Activated naive CD8-positive, alpha-beta T cell treated with anti-CD3 and anti-CD28 coated beads, Interleukin-2, amount 50 U/mL, for 16 hours (primary cell): Measurements from ENCODE around the gene GATD1.

Experiments
- DNase-seq: peaks from one replicate; pipeline ENCODE4 v3.0.0-alpha.2; 2020; ENCODE audit warnings: low read depth, low spot score

Gene GATD1

DNA sequence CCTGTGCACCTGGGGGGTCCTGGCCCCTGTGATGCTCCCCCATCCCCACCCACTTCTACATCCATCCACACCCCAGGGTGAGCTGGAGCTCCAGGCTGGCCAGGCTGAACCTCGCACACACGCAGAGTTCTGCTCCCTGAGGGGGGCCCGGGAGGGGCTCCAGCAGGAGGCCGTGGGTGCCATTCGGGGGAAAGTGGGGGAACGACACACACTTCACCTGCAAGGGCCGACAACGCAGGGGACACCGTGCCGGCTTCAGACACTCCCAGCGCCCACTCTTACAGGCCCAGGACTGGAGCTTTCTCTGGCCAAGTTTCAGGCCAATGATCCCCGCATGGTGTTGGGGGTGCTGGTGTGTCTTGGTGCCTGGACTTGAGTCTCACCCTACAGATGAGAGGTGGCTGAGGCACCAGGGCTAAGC, 50.0 kb downstream of the GATD1 start:
- no peak for DNase-seq

DNA sequence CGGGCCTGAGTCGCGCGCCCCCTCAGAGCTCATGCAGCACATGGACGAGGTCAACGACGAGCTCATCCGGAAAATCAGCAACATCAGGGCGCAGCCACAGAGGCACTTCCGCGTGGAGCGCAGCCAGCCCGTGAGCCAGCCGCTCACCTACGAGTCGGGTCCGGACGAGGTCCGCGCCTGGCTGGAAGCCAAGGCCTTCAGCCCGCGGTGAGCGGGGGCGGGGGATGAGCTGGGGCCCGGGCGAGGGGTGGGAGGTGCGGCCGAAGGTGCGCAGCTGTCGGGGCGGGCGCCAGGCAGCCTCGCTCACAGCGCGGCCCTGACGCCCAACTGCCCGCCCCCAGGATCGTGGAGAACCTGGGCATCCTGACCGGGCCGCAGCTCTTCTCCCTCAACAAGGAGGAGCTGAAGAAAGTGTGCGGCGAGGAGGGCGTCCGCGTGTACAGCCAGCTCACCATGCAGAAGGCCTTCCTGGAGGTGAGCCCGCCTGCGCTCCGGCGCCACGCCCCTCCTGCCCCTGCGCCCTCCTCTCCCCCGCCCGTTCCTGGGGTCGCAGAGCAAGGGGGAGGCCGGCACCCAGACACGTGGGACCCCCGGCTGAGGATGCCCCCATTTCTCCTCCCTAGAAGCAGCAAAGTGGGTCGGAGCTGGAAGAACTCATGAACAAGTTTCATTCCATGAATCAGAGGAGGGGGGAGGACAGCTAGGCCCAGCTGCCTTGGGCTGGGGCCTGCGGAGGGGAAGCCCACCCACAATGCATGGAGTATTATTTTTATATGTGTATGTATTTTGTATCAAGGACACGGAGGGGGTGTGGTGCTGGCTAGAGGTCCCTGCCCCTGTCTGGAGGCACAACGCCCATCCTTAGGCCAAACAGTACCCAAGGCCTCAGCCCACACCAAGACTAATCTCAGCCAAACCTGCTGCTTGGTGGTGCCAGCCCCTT, 50.7 kb downstream of the GATD1 start:
- no peak for DNase-seq

DNA sequence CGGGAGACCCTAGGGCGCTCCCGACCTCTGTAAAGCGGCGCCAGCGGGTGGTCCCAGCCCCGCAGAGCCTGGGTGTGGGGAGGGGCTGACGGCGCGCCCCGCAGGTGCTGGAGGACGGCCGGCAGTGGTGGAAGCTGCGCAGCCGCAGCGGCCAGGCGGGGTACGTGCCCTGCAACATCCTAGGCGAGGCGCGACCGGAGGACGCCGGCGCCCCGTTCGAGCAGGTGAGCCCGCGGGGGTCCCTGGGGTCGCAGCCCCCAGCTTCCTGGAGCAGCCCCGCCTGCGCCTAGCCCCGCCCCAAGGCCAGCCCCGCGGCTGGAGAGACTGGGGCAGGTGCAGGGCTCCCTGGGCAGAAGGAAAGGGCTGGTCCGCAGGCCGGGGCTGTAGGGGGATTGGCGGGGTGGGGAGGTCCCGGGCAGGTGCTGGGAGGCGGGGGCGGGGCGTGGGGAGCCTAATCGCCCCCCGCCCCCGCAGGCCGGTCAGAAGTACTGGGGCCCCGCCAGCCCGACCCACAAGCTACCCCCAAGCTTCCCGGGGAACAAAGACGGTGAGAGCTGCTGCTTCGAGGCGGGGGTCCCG, 51.6 kb downstream of the GATD1 start:
- DNase-seq, result no peak

DNA sequence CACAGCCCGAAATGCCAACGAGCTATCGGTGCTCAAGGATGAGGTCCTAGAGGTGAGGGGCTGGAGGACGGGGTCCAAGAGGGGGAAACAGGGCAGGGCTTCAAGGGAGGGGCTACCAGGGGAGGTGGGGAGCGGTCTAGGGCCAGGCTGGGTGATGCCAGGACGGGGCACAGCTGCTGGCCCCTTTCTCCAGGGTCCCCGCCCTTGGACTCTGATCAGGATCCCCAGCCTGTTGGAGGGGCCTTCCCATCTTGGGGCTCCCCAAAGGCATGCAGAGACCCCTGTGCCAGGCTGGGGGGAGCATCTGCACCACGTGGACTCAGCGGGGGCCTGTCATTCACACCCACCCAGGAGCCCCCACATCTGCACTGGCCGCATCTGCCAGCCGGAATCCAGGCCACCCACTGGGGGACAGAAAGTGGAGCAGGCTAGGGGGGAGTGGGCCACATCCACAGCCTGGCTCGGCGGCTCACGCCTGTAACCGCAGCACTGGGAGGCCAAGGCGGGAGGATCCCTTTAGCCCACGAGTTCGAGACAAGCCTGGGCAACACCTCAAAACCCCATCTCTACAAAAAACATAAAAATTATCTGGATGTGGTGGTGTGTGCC, 52.4 kb downstream of the GATD1 start:
- no peak for DNase-seq

DNA sequence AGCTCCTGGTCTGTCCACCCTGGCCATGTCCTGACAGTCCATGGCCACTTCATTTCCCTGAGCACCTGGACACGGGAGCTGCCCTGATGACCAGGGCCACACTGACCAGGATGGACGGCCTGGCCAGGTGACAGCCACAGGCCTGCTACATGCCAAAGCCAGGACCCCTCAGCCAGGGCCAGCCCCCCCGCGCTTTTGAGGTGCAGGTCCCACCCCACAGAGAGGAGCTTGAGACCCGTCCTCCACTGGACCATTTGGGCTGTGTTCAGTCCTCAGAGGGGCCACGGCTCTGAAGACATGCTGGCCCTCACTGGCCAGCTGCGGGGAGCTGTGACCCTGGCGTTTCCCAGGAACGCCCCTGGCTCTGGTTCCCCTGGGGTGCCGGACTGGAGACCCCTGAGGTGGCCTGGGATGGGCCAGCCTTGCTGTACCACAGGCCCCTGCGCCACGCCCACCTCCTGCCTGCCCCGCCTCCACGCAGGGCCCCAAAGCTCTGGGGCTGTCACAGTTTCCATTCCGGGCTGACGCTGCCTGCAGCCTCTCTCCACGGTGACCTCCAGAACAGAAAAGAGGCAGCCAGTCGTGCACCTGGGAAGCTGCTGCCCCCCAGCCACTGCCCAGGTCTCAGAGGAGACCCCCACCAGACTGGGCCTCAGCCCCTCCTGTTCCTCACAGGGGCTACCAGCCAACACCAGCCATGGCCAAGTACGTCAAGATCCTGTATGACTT, 53.1 kb downstream of the GATD1 start:
- no peak for DNase-seq

DNA sequence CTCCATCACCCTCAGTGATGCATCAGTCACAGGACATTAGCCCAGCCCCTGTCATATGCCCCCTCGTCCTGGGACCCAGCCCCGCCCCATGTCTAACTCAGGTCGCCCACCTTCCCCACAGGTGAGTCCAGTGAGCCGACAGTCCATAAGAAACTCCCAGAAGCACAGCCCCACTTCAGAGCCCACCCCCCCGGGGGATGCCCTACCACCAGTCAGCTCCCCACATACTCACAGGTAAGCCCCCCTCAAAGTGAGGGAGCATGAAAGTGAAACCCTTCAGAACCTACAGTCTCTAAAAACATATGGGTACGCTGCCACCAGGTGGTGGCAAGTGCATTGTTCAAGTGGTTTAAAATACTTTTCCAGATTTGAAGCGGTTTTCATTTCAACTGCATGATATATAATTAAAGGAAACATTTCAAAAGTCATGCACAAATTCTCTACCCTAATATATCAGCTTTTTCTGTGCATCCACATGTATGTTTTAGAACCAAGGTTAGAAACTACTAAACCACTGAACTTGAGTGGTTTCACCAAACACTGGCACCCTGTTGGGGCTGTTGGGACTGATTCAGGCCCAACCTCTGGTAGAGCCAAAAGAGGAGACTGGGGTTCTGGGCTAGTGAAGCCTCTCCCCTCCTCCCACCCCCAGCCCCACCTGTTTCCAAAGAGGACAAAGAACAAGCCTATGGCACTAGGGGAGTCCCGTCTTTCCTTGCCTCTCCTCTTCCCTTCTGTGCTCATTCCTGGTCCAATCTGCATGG, 54.0 kb downstream of the GATD1 start:
- no peak for DNase-seq

DNA sequence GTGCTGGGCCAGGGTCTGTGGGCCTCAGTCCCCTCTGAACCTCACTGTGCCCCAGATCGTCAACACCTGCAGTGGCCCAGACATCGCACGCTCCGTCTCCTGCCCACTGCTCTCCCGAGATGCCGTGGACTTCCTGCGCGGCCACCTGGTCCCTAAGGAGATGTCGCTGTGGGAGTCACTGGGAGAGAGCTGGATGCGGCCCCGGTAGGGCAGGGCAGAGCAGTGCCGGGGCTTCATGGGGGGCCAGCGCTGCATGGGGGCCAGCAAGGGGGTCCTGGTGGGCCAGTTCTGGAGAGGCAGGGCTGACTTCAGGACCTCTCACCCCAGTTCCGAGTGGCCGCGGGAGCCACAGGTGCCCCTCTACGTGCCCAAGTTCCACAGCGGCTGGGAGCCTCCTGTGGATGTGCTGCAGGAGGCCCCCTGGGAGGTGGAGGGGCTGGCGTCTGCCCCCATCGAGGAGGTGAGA, 54.9 kb downstream of the GATD1 start:
- DNase-seq, result no peak

DNA sequence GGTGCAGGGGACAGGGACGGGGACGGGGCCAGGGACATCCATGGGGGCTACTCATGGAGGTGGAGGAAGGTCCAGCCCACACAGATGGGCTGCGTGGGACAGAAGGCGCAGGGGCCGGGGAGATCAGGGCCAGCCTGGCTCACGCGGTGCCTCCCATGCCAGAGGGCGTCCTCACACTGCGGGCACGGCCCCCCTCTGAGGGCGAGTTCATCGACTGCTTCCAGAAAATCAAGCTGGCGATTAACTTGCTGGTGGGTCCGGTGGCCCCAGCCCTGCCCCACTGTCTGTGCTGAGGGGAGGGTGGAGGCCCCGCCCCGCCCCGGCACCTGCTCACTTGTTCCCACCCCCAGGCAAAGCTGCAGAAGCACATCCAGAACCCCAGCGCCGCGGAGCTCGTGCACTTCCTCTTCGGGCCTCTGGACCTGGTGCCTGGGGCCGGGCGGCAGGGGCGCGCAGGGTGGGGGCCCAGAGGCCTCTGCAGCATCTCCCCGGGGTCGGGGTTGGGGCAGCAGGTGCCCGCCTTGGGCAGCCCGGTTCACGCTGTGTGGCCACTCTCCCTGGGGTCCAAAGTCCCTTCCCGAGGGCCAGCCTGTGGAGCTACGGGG, 55.4 kb downstream of the GATD1 start:
- DNase-seq, result no peak

DNA sequence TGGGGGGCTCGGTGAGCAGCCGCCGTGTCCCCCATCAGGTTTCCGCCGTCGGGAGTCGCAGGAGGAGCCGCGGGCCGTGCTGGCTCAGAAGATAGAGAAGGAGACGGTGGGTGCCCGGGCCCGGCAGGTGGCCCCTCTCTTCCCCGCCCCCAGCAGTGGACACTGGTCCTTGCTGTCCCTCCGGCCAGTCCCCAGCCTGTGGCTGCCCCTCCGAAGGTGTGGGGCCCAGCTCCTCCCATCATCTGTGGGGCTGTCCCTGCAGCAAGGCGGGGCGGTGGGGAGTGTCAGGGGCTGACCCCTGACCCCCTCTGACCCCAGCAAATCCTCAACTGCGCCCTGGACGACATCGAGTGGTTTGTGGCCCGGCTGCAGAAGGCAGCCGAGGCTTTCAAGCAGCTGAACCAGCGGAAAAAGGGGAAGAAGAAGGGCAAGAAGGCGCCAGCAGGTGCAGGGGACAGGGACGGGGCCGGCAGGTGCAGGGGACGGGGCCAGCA, 56.0 kb downstream of the GATD1 start:
- DNase-seq, result no peak

DNA sequence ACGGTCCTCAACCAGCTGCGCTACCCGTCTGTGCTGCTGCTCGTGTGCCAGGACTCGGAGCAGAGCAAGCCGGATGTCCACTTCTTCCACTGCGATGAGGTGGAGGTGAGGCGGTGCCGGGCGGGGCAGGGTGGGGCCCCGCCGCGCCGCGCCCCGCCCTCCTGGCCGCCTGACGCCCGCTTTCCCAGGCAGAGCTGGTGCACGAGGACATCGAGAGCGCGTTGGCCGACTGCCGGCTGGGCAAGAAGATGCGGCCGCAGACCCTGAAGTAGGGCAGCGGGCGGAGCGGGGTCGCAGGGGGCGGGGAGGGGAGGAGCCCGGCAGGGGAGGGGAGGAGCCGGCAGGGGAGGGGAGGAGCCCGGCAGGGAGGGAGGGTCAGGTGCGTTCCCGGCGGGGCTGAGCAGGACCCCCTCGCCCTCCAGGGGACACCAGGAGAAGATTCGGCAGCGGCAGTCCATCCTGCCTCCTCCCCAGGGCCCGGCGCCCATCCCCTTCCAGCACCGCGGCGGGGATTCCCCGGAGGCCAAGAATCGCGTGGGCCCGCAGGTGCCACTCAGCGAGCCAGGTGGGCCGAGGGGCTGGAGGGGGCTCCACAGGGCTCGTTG, 56.5 kb downstream of the GATD1 start:
- DNase-seq, result no peak

DNA sequence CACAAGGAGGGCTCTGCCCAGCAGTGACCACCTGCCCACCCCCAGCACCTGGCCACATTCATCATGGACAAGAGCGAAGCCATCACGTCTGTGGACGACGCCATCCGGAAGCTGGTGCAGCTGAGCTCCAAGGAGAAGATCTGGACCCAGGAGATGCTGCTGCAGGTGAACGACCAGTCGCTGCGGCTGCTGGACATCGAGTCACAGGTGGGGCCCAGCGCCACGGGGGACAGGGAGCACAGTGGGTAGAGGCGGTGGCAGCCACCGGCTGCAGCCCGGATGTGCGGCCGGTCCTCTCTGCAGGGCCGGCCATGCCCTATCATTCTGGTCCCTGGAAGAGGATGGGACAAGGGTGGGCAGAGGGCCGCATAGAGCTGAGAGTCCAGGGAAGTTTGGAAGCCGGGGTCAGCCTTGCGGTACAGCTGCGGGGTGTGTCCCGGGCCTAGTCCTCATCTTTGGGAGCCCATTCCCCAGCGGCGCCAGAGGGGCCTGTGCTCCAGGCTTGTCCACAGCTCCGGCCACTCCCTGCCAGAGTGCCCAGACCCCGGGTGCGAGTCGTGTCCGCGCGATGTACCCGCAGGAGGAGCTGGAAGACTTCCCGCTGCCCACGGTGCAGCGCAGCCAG, 57.2 kb downstream of the GATD1 start:
- DNase-seq, result no peak

DNA sequence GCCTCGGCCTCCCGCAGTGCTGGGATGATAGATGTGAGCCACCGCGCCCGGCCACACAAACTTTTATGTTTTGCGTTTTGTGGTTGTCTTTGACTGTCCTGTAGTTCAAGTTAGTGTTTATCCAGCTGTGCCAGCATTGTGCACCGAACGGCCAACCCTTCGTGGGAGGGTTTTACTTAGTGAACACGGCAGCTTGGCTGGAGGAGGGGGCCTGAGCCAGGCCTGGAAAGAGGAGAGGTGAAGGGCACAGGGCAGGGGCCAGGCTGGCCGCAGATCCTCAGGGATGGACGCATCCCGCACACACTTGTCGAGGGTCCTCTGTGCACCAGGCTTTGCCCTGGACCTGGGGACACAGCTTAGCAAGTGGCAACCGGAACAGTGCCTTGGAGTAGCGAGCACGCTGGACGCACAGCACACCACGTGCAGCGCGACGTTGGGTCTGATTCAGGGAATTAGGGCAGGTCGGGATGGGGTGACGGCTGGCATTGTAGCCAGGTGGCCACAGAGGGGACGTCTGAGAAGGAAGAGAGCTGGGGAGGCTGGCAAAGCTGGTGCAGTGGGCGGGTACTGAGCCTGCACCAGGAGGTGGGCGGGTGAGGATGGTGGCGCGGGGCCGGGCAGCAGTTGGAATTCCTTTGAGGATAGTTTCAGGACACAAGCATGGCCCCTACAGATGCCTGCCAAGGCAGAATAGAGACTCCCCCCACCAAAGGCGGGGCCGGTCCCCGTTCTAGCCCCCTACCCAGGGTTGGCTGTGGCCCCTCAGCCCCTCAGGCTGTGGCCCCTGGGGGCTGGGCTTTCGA, 57.9 kb downstream of the GATD1 start:
- DNase-seq, result no peak
